GM12801 (cell line): ENCODE results near the gene FBLN5.

Experiments
- TF ChIP-seq, protein P1 (sequence below): IDR thresholded peaks from one replicate; pipeline ENCODE4 v1.5.1; 2011; ENCODE audit warnings: control low read depth; ENCODE audit not compliant: insufficient read length; ENCODE audit errors: extremely low read depth

The FBLN5 gene

GRCh38 chr14:91919814-91920213 is 27.7 kb downstream of the FBLN5 start:
- TF ChIP-seq, protein P1, sequence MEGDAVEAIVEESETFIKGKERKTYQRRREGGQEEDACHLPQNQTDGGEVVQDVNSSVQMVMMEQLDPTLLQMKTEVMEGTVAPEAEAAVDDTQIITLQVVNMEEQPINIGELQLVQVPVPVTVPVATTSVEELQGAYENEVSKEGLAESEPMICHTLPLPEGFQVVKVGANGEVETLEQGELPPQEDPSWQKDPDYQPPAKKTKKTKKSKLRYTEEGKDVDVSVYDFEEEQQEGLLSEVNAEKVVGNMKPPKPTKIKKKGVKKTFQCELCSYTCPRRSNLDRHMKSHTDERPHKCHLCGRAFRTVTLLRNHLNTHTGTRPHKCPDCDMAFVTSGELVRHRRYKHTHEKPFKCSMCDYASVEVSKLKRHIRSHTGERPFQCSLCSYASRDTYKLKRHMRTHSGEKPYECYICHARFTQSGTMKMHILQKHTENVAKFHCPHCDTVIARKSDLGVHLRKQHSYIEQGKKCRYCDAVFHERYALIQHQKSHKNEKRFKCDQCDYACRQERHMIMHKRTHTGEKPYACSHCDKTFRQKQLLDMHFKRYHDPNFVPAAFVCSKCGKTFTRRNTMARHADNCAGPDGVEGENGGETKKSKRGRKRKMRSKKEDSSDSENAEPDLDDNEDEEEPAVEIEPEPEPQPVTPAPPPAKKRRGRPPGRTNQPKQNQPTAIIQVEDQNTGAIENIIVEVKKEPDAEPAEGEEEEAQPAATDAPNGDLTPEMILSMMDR, result no peak

GRCh38 chr14:91918186-91918883 is 29.2 kb downstream of the FBLN5 start:
- TF ChIP-seq, protein P1, result no peak

- TF ChIP-seq, protein P1, result no peak
These were observed 35.5 kb downstream of the FBLN5 start for GRCh38 chr14:91912035-91912434.

- TF ChIP-seq, protein P1, result no peak
These were observed 35.9 kb downstream of the FBLN5 start for GRCh38 chr14:91911474-91912032.

DNA sequence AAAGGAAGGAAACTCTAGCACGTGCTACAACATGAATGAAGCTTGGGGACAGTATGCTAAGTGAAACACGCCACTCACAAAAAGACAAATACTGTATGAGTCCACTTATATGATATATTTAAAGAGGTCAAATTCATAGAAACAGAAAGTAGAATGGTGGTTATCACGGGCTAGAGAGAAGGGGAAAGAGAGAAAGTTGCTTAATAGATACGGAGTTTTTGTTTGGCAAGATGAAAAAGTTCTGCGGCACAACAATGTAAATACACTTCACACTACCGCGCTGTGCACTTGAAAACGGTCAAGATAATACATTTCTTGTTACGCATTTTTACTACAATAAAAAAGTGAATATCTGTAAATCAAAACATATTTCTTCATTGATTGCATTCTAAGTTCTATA is 37.3 kb downstream of the FBLN5 start:
- TF ChIP-seq, protein P1, result no peak

- TF ChIP-seq, protein P1, result no peak
These were observed 41.1 kb downstream of the FBLN5 start for GRCh38 chr14:91906374-91906773.

GRCh38 chr14:91904956-91905645 is 42.4 kb downstream of the FBLN5 start:
- TF ChIP-seq, protein P1, result no peak
